Rectal smooth muscle tissue (tissue), 1 donor: ENCODE measurements around the gene ZYX.

ENCODE experiments used
- H3K27ac ChIP-seq: one replicate; pipeline ENCODE4 v1.7.0; 2013; ENCODE audit warnings: low read depth, low read length, inconsistent platforms
- H3K27me3 ChIP-seq: one replicate; pipeline ENCODE4 v1.7.0; 2013; ENCODE audit warnings: low read length; ENCODE audit not compliant: control insufficient read depth, insufficient read depth
- H3K36me3 ChIP-seq: one replicate; pipeline ENCODE4 v1.7.0; 2013; ENCODE audit warnings: low read length; ENCODE audit not compliant: control insufficient read depth, insufficient read depth
- H3K4me1 ChIP-seq: one replicate; pipeline ENCODE4 v1.7.0; 2013; ENCODE audit warnings: low read length; ENCODE audit not compliant: control insufficient read depth, insufficient read depth
- H3K4me3 ChIP-seq: one replicate; pipeline ENCODE4 v1.7.0; 2013; ENCODE audit warnings: low read length
- H3K9ac ChIP-seq: one replicate; pipeline ENCODE4 v1.7.0; 2013; ENCODE audit warnings: low read length

Gene ZYX

GRCh38 chr7:143426479-143427142 is 45.5 kb downstream of the ZYX start:
- Histone ChIP-seq H3K9ac (no peak overlapping the region), H3K4me1 (no peaks in the 10 kb centered on the region), H3K27ac (no peak overlapping the region), H3K4me3 (no peak overlapping the region), H3K36me3 (no peaks in the 10 kb centered on the region), H3K27me3 (no peaks in the 10 kb centered on the region)

- Histone ChIP-seq H3K27ac (no peak overlapping the region), H3K9ac (no peak overlapping the region), H3K36me3 (no peaks in the 10 kb centered on the region), H3K4me1 (no peaks in the 10 kb centered on the region), H3K27me3 (no peaks in the 10 kb centered on the region), H3K4me3 (no peak overlapping the region)
Measured at GRCh38 chr7:143429770-143430698, 48.9 kb downstream of the ZYX start.

GRCh38 chr7:143431109-143431508 is 50.0 kb downstream of the ZYX start:
- Histone ChIP-seq H3K4me3 (no peak overlapping the region), H3K4me1 (no peaks in the 10 kb centered on the region), H3K9ac (no peak overlapping the region), H3K27me3 (no peaks in the 10 kb centered on the region), H3K36me3 (no peaks in the 10 kb centered on the region), H3K27ac (no peak overlapping the region)

GRCh38 chr7:143433759-143434158 is 52.6 kb downstream of the ZYX start:
- no peaks in the 10 kb centered on the region for H3K4me1 ChIP-seq
- H3K9ac ChIP-seq: no peak overlapping the region
- no peaks in the 10 kb centered on the region for H3K36me3 ChIP-seq
- H3K4me3 ChIP-seq: no peak overlapping the region
- H3K27ac ChIP-seq: no peak overlapping the region
- H3K27me3 ChIP-seq: no peaks in the 10 kb centered on the region

GRCh38 chr7:143434660-143435059 is 53.5 kb downstream of the ZYX start:
- Histone ChIP-seq H3K27ac (no peak overlapping the region), H3K9ac (no peak overlapping the region), H3K36me3 (no peaks in the 10 kb centered on the region), H3K4me1 (no peaks in the 10 kb centered on the region), H3K4me3 (no peak overlapping the region), H3K27me3 (no peaks in the 10 kb centered on the region)

GRCh38 chr7:143435266-143435665 is 54.1 kb downstream of the ZYX start:
- no peaks in the 10 kb centered on the region for H3K4me1 ChIP-seq
- H3K27ac ChIP-seq: no peak overlapping the region
- no peaks in the 10 kb centered on the region for H3K27me3 ChIP-seq
- no peak overlapping the region for H3K9ac ChIP-seq
- H3K4me3 ChIP-seq: no peak overlapping the region
- no peaks in the 10 kb centered on the region for H3K36me3 ChIP-seq

- Histone ChIP-seq H3K4me1 (no peaks in the 10 kb centered on the region), H3K9ac (no peak overlapping the region), H3K36me3 (no peaks in the 10 kb centered on the region), H3K27ac (no peak overlapping the region), H3K4me3 (no peak overlapping the region), H3K27me3 (no peaks in the 10 kb centered on the region)
Measured at GRCh38 chr7:143436325-143436946, 55.3 kb downstream of the ZYX start.

- H3K4me3 ChIP-seq: no peak overlapping the region
- no peaks in the 10 kb centered on the region for H3K27me3 ChIP-seq
- H3K9ac ChIP-seq: no peak overlapping the region
- no peak overlapping the region for H3K27ac ChIP-seq
- no peaks in the 10 kb centered on the region for H3K4me1 ChIP-seq
- no peaks in the 10 kb centered on the region for H3K36me3 ChIP-seq
Measured at GRCh38 chr7:143437578-143437977, 56.4 kb downstream of the ZYX start.

GRCh38 chr7:143439866-143440265 is 58.7 kb downstream of the ZYX start:
- H3K36me3 ChIP-seq: no peaks in the 10 kb centered on the region
- no peak overlapping the region for H3K27ac ChIP-seq
- no peak overlapping the region for H3K9ac ChIP-seq
- no peaks in the 10 kb centered on the region for H3K4me1 ChIP-seq
- H3K4me3 ChIP-seq: no peak overlapping the region
- no peaks in the 10 kb centered on the region for H3K27me3 ChIP-seq
